ENCODE results near the gene EGLN3.

EGLN3 gene

DNA sequence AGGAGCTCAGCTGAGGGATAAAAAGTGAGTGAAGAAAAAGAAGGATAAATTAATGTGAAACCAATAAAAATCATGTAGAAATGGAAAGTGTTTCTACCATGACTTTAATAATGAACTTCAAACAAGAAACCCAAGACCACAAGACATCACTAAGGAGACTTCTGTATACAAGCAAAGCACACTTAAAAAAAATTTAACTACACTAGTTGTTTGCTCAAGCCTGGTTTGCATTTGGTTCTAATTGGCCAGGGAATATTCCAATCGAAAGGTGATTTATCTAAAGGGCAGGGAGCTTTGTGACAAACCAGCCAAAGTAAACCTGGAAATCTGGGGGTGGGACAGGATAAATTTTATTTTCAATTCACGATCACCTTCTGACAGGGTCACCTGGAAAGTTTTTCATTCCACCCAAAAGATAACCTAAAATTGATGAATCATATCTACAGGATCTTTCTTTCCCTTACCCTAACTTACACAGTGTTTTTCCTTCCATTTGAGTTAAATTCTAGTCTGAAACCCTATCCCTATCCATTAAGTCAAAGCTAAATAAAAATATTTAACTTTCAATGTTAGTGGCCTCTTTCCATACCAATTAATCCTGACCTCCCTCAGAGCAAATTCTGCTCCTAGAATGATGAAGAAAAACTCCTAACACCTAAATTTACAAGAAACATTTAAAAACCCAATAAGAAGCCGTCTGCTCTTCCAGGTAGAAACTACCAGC is 2.6 kb downstream of the EGLN3 start:
- no peak overlapping the region for H3K4me3 ChIP-seq (ENCODE audit: low read depth, low read length)
- TF ChIP-seq, protein P1, sequence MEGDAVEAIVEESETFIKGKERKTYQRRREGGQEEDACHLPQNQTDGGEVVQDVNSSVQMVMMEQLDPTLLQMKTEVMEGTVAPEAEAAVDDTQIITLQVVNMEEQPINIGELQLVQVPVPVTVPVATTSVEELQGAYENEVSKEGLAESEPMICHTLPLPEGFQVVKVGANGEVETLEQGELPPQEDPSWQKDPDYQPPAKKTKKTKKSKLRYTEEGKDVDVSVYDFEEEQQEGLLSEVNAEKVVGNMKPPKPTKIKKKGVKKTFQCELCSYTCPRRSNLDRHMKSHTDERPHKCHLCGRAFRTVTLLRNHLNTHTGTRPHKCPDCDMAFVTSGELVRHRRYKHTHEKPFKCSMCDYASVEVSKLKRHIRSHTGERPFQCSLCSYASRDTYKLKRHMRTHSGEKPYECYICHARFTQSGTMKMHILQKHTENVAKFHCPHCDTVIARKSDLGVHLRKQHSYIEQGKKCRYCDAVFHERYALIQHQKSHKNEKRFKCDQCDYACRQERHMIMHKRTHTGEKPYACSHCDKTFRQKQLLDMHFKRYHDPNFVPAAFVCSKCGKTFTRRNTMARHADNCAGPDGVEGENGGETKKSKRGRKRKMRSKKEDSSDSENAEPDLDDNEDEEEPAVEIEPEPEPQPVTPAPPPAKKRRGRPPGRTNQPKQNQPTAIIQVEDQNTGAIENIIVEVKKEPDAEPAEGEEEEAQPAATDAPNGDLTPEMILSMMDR (IDR thresholded peaks at IDR 0.05; ENCODE audit: borderline replicate concordance, insufficient read depth, low read depth, low read length): no peak

DNA sequence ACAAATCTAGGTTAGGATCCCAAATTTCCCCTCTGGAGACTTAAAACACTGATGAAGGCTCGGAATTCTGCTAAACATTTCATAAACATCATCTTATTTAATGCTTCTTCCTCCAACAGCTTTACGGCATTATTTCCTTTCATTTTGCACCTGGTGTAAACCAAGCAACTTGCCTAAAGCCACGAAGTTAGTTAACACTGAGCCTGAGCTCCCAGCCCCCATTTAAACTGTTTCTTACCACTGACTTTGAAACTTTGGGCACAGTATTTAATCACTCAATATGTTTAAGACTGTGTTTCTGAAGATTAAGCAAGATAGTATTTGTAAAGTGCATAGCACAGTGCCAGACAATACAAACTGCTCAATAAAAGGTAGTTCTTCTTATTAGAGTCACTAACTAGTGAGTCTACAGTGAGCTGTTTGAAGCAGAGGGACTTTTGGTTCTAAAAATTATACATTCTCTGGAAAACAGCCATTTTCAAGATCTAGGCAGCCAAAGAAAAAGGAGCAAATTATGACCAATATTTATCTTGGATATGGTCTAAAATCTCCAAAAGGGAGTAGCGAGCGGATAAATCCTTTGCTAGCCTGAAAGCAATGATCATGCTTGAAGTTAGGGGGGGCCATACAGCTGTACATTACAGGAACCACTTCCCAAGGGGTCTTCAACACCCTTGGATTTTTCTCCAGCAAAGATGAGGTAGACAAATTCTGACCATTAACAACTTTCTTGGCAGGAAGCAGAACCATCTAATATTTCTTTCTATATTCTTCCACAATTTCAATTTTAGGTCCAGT is 4.0 kb downstream of the EGLN3 start:
- H3K4me3 ChIP-seq (ENCODE audit: low read depth, low read length): no peak overlapping the region
- TF ChIP-seq, protein P1 (IDR thresholded peaks at IDR 0.05; ENCODE audit: borderline replicate concordance, insufficient read depth, low read depth, low read length): no peak

DNA sequence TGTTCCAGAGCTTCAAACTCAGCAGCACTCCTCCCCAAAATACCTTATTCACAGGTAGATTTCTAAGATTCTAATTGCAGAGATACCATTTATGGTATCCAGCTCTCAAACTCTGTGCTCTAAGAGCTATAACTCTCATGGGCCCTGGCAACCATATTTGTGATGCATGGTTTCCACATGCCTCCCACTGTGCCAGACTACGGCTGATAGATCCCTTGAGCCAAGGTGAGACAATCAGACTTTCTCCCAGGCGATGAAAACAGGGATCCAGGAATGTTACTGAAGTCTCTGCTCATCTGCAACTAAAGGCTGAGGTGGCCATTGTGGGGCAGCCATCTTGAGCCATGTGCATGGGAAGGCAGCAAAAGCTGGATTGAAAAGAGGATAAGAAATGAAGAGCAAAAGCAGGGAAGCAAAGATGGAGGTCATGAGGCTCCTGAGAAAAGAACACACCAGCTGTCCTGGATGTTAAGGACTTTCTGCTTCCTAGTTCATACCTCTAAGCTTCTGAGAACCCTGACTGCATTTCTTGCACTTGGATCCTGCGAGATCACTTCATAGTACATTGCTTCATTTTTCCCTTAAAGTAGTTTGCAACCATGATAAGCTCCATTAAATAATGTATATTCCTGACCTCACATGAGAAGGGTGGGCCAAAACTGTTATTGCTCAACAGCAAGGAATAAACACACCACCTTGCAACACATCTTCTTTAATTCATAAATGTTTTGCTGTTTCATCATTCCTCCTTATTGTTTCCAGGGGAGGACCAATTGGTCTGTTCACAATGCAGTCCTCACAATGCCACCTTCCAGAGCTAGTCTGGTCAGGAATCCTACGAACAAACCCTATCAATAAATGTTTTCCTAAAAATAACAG is 5.4 kb downstream of the EGLN3 start:
- TF ChIP-seq, protein P1 (IDR thresholded peaks at IDR 0.05; ENCODE audit: borderline replicate concordance, insufficient read depth, low read depth, low read length): no peak
- no peak overlapping the region for H3K4me3 ChIP-seq (ENCODE audit: low read depth, low read length)

DNA sequence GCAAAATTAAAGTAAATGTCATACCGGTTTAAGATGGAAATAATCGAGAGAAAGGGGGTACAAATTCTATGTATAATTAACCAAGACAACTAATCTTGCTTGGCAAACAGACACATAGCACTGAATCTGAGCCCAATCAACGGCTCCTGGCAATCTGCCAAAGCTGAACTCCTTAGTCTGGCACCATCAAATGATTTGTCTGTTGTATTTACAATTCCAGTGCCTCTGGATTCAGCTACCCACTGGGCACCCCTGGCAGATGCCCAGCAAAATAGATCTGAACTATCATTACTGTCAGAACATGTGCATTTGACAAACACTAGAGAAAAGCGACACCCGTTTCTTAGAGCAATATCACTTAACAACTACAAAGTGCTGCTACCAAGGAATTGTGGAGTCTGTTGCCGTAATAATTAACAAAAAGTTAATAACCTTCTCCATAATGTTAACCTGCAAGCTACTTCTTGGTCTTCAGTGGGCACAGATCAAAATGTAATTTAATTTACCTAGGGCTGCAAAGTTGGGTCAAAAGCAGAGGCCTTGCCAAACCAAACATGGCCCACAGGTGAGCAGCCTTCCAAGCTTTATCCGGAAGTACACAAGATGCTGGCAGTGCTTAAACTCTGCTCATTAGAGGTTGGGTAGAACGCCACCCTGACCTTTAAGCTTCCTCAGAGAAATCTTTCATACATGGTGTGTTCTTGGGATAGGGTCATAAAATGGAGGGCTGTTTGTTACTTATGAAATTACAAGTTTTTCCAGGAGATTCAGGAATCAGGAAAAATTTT is 7.6 kb downstream of the EGLN3 start:
- H3K4me3 ChIP-seq (ENCODE audit: low read depth, low read length): no peak overlapping the region
- TF ChIP-seq, protein P1 (IDR thresholded peaks at IDR 0.05; ENCODE audit: borderline replicate concordance, insufficient read depth, low read depth, low read length): no peak

DNA sequence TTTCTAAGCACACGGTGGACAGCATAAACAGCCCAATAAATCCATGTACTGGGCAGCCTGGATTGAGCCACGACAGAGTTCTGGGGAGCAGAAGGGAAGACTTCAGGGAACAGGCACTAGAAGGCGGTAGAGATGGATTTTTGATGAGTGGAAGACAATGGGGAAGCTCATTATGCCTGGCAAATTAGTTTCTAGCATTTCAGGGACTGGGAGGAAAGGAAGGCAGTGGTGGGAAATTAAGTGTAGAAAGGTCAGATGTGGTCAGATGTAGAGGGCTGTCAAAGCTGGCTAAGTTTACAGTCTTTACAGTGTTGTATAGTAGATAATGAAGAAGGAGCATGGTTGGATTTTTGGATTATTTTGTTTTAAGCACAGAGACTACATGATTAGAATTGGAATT is 9.2 kb downstream of the EGLN3 start:
- TF ChIP-seq, protein P1 (IDR thresholded peaks at IDR 0.05; ENCODE audit: borderline replicate concordance, insufficient read depth, low read depth, low read length): no peak
- H3K4me3 ChIP-seq (ENCODE audit: low read depth, low read length): no peak overlapping the region

DNA sequence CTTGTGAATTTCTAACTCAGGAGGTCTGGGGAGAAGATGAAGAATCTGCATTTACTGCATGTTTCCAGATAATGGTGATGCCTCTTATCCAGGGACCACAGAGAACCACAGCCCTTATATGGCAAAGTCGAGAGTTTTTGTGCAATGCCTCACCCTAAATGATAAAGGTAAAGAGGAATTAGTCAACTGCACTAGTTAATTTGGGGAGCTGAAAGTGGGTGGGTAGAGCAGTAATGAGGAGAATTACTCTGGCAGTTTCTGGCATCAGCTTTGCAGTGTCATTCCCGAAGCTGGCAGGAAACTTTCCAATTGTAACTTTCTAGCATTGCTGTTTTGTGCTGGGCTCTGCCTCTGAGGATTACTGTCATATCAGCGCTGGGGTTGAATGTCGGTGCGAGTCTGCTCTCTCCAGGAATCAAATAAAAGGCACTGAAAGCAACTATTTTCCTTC is 10.3 kb downstream of the EGLN3 start:
- TF ChIP-seq, protein P1 (IDR thresholded peaks at IDR 0.05; ENCODE audit: borderline replicate concordance, insufficient read depth, low read depth, low read length): no peak
- H3K4me3 ChIP-seq (ENCODE audit: low read depth, low read length): no peak overlapping the region

All from GM12875 (cell line).